Measurements from ENCODE around the gene MFRP.

MFRP gene

DNA sequence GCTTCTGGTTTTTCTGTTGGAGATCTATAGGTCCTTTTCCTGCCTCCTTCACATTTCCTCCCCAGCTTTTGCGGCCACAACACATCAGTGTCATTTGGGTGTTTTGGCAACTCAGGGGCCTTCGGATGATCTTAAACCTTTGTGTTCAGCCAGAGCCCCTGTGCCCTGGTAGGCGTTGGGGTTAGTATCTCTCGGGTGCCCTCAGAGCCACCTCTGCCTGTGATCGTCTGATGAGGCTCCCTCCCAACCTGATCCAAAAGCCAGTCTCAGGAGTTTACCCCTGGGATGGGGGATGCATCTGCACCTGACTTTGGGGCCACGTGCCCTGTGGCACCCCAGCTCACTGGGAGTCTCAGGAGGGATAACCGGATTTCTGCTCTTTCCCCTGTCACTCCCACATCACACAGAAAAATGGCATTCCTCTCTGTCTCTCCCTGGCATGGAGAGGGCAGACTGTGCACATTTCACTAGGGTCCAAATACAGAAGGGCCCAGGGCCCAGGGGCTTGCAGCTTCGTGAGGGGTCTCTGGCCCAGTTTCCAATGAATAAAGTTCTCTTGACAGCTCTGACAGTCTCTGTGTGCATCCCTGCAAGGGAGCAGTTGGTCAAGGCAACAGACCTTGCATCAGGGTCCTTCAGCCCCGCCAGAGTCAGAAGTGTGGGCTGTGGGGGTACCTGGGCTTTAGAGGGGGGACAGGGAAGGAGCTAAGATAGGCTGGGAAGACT, 9.6 kb downstream of the MFRP start:
- H3K9ac ChIP-seq (ENCODE audit: low read depth, low read length, poor library complexity, severe bottlenecking) = peak overlapping the region; percentile 100
- H3K4me3 ChIP-seq (ENCODE audit: low read length, poor library complexity, severe bottlenecking) = peak overlapping the region; percentile 99
- no peak overlapping the region for H2AFZ ChIP-seq (ENCODE audit: low read length)

DNA sequence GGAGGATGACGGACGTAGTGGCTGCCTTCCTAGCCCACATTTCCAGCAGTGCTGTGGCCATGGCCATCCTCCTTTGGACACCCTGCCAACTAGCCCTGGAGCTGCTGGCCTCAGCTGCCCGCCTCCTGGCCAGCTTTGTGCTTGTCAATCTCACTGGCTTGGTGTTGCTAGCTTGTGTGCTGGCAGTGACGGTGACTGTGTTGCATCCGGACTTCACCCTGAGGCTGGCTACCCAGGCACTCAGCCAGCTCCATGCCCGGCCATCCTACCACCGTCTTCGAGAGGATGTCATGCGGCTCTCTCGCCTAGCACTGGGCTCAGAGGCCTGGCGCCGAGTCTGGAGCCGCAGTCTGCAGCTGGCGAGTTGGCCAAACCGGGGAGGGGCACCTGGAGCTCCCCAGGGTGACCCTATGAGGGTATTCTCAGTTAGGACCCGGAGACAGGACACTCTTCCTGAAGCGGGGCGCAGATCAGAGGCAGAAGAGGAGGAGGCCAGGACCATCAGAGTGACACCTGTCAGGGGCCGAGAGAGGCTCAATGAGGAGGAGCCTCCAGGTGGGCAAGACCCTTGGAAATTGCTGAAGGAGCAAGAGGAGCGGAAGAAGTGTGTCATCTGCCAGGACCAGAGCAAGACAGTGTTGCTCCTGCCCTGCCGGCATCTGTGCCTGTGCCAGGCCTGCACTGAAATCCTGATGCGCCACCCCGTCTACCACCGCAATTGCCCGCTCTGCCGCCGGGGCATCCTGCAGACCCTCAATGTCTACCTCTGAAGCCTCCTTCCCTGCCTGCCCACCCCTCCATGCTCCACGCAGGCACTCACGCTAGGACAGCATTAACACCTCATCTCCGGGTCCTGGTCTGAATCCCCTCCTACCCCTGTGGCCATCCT, 10.6 kb downstream of the MFRP start:
- peaks cover 51% of the 10 kb centered on the region for H3K4me1 ChIP-seq (ENCODE audit: insufficient read depth, low read length, poor library complexity, severe bottlenecking)
- TF ChIP-seq, protein P1, sequence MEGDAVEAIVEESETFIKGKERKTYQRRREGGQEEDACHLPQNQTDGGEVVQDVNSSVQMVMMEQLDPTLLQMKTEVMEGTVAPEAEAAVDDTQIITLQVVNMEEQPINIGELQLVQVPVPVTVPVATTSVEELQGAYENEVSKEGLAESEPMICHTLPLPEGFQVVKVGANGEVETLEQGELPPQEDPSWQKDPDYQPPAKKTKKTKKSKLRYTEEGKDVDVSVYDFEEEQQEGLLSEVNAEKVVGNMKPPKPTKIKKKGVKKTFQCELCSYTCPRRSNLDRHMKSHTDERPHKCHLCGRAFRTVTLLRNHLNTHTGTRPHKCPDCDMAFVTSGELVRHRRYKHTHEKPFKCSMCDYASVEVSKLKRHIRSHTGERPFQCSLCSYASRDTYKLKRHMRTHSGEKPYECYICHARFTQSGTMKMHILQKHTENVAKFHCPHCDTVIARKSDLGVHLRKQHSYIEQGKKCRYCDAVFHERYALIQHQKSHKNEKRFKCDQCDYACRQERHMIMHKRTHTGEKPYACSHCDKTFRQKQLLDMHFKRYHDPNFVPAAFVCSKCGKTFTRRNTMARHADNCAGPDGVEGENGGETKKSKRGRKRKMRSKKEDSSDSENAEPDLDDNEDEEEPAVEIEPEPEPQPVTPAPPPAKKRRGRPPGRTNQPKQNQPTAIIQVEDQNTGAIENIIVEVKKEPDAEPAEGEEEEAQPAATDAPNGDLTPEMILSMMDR (conservative IDR thresholded peaks at IDR 0.05; ENCODE audit: low read length) = no peak
- no peak for TF ChIP-seq EZH2phosphoT487 (IDR thresholded peaks at IDR 0.05; ENCODE audit: borderline replicate concordance)

More for the DNA sequence above, 9.6 kb downstream of the MFRP start:
- Histone ChIP-seq H3K9me3 (ENCODE audit: insufficient read depth, low read depth, low read length) (no peaks in the 10 kb centered on the region), H3K4me2 (ENCODE audit: low read depth, low read length, poor library complexity, severe bottlenecking) (peak overlapping the region; percentile 99), H3K79me2 (ENCODE audit: insufficient read depth, low read length) (peaks cover 39% of the 10 kb centered on the region), H3K9me2 (replicated peaks; ENCODE audit: low read depth, low read length) (no peaks in the 10 kb centered on the region), H3K36me3 (ENCODE audit: insufficient read depth, low read length) (no peaks in the 10 kb centered on the region), H4K20me1 (ENCODE audit: insufficient read depth, low read length, poor library complexity, severe bottlenecking) (peaks cover 9% of the 10 kb centered on the region), H3K4me1 (ENCODE audit: insufficient read depth, low read length, poor library complexity, severe bottlenecking) (peaks cover 51% of the 10 kb centered on the region), H3K27me3 (ENCODE audit: insufficient read depth, low read length, poor library complexity, severe bottlenecking) (peaks cover 5% of the 10 kb centered on the region), H3F3A (ENCODE audit: low read depth) (no peaks in the 10 kb centered on the region)
- no peak for TF ChIP-seq EZH2phosphoT487 (IDR thresholded peaks at IDR 0.05; ENCODE audit: borderline replicate concordance)
- TF ChIP-seq, protein P1 (conservative IDR thresholded peaks at IDR 0.05; ENCODE audit: low read length) = no peak

DNA sequence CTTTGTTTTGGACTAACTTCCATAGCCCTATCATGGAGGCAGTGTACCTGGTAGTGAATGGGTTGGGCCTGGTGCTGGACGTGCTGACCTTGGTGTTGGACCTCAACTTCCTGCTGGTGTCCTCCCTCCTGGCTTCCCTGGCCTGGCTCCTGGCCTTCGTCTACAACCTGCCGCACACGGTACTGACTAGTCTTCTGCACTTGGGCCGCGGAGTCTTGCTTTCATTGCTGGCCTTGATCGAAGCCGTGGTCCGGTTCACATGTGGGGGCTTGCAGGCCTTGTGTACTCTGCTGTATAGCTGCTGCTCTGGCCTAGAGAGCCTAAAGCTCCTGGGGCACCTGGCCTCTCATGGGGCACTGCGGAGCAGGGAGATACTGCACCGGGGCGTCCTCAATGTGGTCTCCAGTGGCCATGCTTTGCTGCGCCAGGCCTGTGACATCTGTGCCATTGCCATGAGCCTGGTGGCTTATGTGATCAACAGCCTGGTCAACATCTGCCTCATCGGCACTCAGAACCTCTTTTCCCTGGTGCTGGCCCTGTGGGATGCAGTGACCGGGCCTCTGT, 11.3 kb downstream of the MFRP start:
- Histone ChIP-seq H3F3A (ENCODE audit: low read depth) (no peaks in the 10 kb centered on the region), H2AFZ (ENCODE audit: low read length) (no peak overlapping the region), H3K9me3 (ENCODE audit: insufficient read depth, low read depth, low read length) (no peaks in the 10 kb centered on the region), H3K79me2 (ENCODE audit: insufficient read depth, low read length) (peaks cover 39% of the 10 kb centered on the region), H3K4me2 (ENCODE audit: low read depth, low read length, poor library complexity, severe bottlenecking) (peak overlapping the region; percentile 99), H3K4me1 (ENCODE audit: insufficient read depth, low read length, poor library complexity, severe bottlenecking) (peaks cover 51% of the 10 kb centered on the region), H3K36me3 (ENCODE audit: insufficient read depth, low read length) (no peaks in the 10 kb centered on the region), H4K20me1 (ENCODE audit: insufficient read depth, low read length, poor library complexity, severe bottlenecking) (peaks cover 9% of the 10 kb centered on the region), H3K9ac (ENCODE audit: low read depth, low read length, poor library complexity, severe bottlenecking) (peak overlapping the region; percentile 100), H3K4me3 (ENCODE audit: low read length, poor library complexity, severe bottlenecking) (peak overlapping the region; percentile 99), H3K27me3 (ENCODE audit: insufficient read depth, low read length, poor library complexity, severe bottlenecking) (peaks cover 5% of the 10 kb centered on the region), H3K9me2 (replicated peaks; ENCODE audit: low read depth, low read length) (no peaks in the 10 kb centered on the region)
- no peak for TF ChIP-seq EZH2phosphoT487 (IDR thresholded peaks at IDR 0.05; ENCODE audit: borderline replicate concordance)
- TF ChIP-seq, protein P1 (conservative IDR thresholded peaks at IDR 0.05; ENCODE audit: low read length) = no peak

More for the DNA sequence above, 10.6 kb downstream of the MFRP start:
- peak overlapping the region; percentile 100 for H3K9ac ChIP-seq (ENCODE audit: low read depth, low read length, poor library complexity, severe bottlenecking)
- H4K20me1 ChIP-seq (ENCODE audit: insufficient read depth, low read length, poor library complexity, severe bottlenecking) = peaks cover 9% of the 10 kb centered on the region
- H2AFZ ChIP-seq (ENCODE audit: low read length) = no peak overlapping the region
- H3F3A ChIP-seq (ENCODE audit: low read depth) = no peaks in the 10 kb centered on the region
- H3K4me3 ChIP-seq (ENCODE audit: low read length, poor library complexity, severe bottlenecking) = peak overlapping the region; percentile 99
- H3K4me2 ChIP-seq (ENCODE audit: low read depth, low read length, poor library complexity, severe bottlenecking) = peak overlapping the region; percentile 99
- H3K79me2 ChIP-seq (ENCODE audit: insufficient read depth, low read length) = peaks cover 39% of the 10 kb centered on the region
- peaks cover 5% of the 10 kb centered on the region for H3K27me3 ChIP-seq (ENCODE audit: insufficient read depth, low read length, poor library complexity, severe bottlenecking)
- no peaks in the 10 kb centered on the region for H3K9me2 ChIP-seq (replicated peaks; ENCODE audit: low read depth, low read length)
- no peaks in the 10 kb centered on the region for H3K36me3 ChIP-seq (ENCODE audit: insufficient read depth, low read length)
- H3K9me3 ChIP-seq (ENCODE audit: insufficient read depth, low read depth, low read length) = no peaks in the 10 kb centered on the region
